IMR-90 (cell line): ENCODE measurements around the gene SCG5.
A peak's percentile ranks its signal among the peaks of the same experiment; 100 is the strongest.

Experiments used
- BHLHE40 ChIP-seq: fragments of 150-350 bp; IDR thresholded peaks from 2 replicates; pipeline ENCODE4 v1.6.1; 2016; ENCODE audit warnings: mild to moderate bottlenecking, low read depth, low read length
- CHD1 ChIP-seq: IDR thresholded peaks from 2 replicates; pipeline ENCODE4 v1.6.1; 2012; ENCODE audit warnings: low read depth, low read length, improper control_type of control experiment
- FOS ChIP-seq: fragments of 150-350 bp; IDR thresholded peaks from 2 replicates; pipeline ENCODE4 v1.6.1; 2016; ENCODE audit warnings: low read depth, low read length
- MAFK ChIP-seq: IDR thresholded peaks from 2 replicates; pipeline ENCODE4 v1.6.1; 2012; ENCODE audit warnings: low read depth, low read length, improper control_type of control experiment
- MXI1 ChIP-seq: IDR thresholded peaks from 2 replicates; pipeline ENCODE4 v1.6.1; 2012; ENCODE audit warnings: low read depth, mild to moderate bottlenecking, low read length, moderate library complexity, borderline replicate concordance
- POLR2A ChIP-seq: IDR thresholded peaks from 2 replicates; pipeline ENCODE4 v1.6.1; 2012; ENCODE audit warnings: mild to moderate bottlenecking, low read depth, low read length
- RAD21 ChIP-seq: IDR thresholded peaks from 2 replicates; pipeline ENCODE4 v1.6.1; 2012; ENCODE audit warnings: low read length, improper control_type of control experiment
- RCOR1 ChIP-seq: IDR thresholded peaks from 2 replicates; pipeline ENCODE4 v1.6.1; 2012; ENCODE audit warnings: mild to moderate bottlenecking, low read length, improper control_type of control experiment; ENCODE audit not compliant: insufficient replicate concordance
- RFX5 ChIP-seq: IDR thresholded peaks from 2 replicates; pipeline ENCODE4 v1.8.0; 2012; ENCODE audit warnings: low read depth, mild to moderate bottlenecking, low read length, moderate library complexity
- SMC3 ChIP-seq: fragments of 150-350 bp; IDR thresholded peaks from 2 replicates; pipeline ENCODE4 v1.6.1; 2016; ENCODE audit warnings: low read depth, mild to moderate bottlenecking, antibody characterized with exemption, low read length, moderate library complexity
- TF ChIP-seq, protein P1 (sequence below): fragments of 150-350 bp; IDR thresholded peaks from 2 replicates; pipeline ENCODE4 v1.6.1; 2017; ENCODE audit warnings: mild to moderate bottlenecking, antibody characterized with exemption, low read length, low read depth
- TF ChIP-seq, protein P2 (sequence below): conservative IDR thresholded peaks from 2 replicates; pipeline ENCODE4 v1.5.1; 2012; ENCODE audit warnings: mild to moderate bottlenecking, low read depth, low read length, improper control_type of control experiment

DNA sequence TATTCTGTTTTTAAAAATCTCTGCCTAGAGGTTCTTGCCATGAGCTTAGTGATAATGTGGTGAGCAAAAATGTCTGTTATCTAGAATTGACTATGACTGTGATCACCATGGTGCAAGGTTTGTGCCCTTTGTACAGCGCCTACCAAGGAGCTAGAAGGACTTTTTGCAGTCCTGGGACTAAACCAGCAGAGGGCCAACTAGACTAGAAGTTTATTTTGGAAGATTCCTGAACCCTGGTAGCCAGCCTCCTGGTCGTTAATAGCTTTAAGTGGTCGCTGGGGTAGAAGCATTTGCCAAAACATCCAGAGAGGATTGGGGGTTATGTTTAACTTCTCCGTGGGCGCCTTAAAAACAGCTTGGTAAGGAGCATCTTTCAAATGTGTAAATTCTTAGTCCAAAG is 7.8 kb downstream of the SCG5 start:
- TF ChIP-seq, protein P1, sequence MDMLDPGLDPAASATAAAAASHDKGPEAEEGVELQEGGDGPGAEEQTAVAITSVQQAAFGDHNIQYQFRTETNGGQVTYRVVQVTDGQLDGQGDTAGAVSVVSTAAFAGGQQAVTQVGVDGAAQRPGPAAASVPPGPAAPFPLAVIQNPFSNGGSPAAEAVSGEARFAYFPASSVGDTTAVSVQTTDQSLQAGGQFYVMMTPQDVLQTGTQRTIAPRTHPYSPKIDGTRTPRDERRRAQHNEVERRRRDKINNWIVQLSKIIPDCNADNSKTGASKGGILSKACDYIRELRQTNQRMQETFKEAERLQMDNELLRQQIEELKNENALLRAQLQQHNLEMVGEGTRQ, result no peak
- TF ChIP-seq, protein P2, sequence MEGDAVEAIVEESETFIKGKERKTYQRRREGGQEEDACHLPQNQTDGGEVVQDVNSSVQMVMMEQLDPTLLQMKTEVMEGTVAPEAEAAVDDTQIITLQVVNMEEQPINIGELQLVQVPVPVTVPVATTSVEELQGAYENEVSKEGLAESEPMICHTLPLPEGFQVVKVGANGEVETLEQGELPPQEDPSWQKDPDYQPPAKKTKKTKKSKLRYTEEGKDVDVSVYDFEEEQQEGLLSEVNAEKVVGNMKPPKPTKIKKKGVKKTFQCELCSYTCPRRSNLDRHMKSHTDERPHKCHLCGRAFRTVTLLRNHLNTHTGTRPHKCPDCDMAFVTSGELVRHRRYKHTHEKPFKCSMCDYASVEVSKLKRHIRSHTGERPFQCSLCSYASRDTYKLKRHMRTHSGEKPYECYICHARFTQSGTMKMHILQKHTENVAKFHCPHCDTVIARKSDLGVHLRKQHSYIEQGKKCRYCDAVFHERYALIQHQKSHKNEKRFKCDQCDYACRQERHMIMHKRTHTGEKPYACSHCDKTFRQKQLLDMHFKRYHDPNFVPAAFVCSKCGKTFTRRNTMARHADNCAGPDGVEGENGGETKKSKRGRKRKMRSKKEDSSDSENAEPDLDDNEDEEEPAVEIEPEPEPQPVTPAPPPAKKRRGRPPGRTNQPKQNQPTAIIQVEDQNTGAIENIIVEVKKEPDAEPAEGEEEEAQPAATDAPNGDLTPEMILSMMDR, result peak; percentile 53
- peak; percentile 32 for TF ChIP-seq RAD21
- TF ChIP-seq MAFK, result no peak
- no peak for TF ChIP-seq RFX5
- TF ChIP-seq POLR2A, result no peak
- no peak for TF ChIP-seq RCOR1
- TF ChIP-seq BHLHE40, result no peak
- TF ChIP-seq SMC3, result peak; percentile 41
- TF ChIP-seq FOS, result no peak
- no peak for TF ChIP-seq MXI1
- no peak for TF ChIP-seq CHD1
